Psoas muscle (tissue), 8 donors: Measurements from ENCODE around the gene ZFYVE16. TPM values are rescaled to one million over a fixed set of nuclear protein-coding genes. Genes with fewer than 3 reads are reported as not detected.

Experiments used
- ATAC-seq, 4 donors: fragments of 200-7000 bp; cut with Tn5 transposase; one replicate each; pipeline ENCODE4 v1.9.1; 2020; ENCODE audit warnings: moderate library complexity in 3 of 4, mild to moderate bottlenecking in 2 of 4
- DNase-seq, 2 donors: peaks; one replicate each; pipeline ENCODE4 v3.0.0-alpha.2; 2020
- H3K27ac ChIP-seq: fragments of 200-600 bp; one replicate; pipeline ENCODE4 v1.8.0; 2022
- H3K27me3 ChIP-seq, 3 donors: fragments of 200-600 bp in 1 of 3; one replicate each; pipeline versions ENCODE4 v1.6.1 to v1.8.0; 2013 to 2022; ENCODE audit warnings: low read length in 2 of 3, mild to moderate bottlenecking in 2 of 3, moderate library complexity in 1 of 3; ENCODE audit not compliant: insufficient read depth in 3 of 3
- H3K36me3 ChIP-seq, 2 donors: fragments of 200-600 bp in 1 of 2; one replicate each; pipeline versions ENCODE4 v1.6.1 to v1.8.0; 2013 to 2022; ENCODE audit warnings: low read depth in 1 of 2, mild to moderate bottlenecking in 1 of 2, moderate library complexity in 1 of 2; ENCODE audit not compliant: insufficient read depth in 1 of 2
- H3K4me1 ChIP-seq: fragments of 200-600 bp; one replicate; pipeline ENCODE4 v1.8.0; 2022
- H3K4me3 ChIP-seq: fragments of 200-600 bp; one replicate; pipeline ENCODE4 v1.8.0; 2022; ENCODE audit warnings: mild to moderate bottlenecking
- H3K9me3 ChIP-seq: fragments of 200-600 bp; one replicate; pipeline ENCODE4 v1.8.0; 2022
- WGBS, 3 donors: extraction: QIAGEN DNeasy Blood & Tissue Kit; methylation state at CpG; one replicate each; pipeline versions ENCODE4 v1.1.6 to v1.1.7; 2013; 5-methylcytosine and 5-hydroxymethylcytosine counted together
- intact Hi-C, 2 donors: fragments of 100-400 bp; cut with DNase I; formaldehyde crosslinking; loops; one replicate each; pipeline versions ENCODE4 v1.11.0 to v1.14.2; 2022
- polyA plus RNA-seq, 3 donors: library from polyadenylated mRNA; stranded (reverse); fragments of 200-250 nt; gene quantifications; one replicate each; pipeline ENCODE4 v1.2.3, GENCODE V29; 2013
- total RNA-seq, 4 donors: library from RNA; stranded (reverse); fragmentation: NEBNext Ultra II Directional in 2 of 4; extraction: Animal tissue kit (Norgen Biotek cat#: 25700) in 2 of 4; gene quantifications; one replicate each; pipeline versions ENCODE4 v1.2.1 to v1.2.4, GENCODE V29; 2021 to 2023
- TF ChIP-seq, protein P1 (sequence below): fragments of 200-600 bp; IDR thresholded peaks from one replicate; pipeline ENCODE4 v1.8.0; 2022; ENCODE audit warnings: antibody characterized with exemption
- donor health status: healthy with polysubstance abuse.
- donor health status: DM: no; HTN: no; CAD: no; lungs with moderate emphysema.
- donor health status: Bipolar disorder and iron deficiency.
- donor health status: healthy.
- donor health status: DM: yes; HTN: yes; CAD: no.
- donor health status: DM: no; HTN: no; CAD: no.
- donor health status: DM: no; HTN: no; CAD: no.
- donor health status: DM: yes; HTN: yes; CAD: no.

The ZFYVE16 gene
- total and polyA plus RNA-seq, 7 donors, result 6.1 to 36.7 (median 21.8) TPM

DNA sequence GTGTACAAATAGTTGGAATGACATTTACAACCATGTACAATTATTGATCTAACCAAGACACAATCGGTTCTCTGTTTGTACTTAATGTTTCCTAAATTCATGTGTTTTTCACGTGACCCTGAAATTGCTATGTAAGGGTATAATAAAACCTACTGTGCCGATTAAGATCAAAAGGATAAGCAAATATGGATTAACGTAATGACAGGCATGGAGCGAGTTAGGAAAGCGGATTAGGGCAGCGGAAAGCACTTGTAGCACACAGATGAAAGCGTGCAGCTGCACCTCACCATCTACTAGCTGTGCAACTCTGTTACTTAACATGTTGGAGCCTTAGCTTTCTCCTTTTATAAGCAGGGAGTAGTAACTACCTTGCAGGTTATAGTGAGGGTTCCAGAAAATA lies 38.3 kb upstream of the ZFYVE16 start:
- DNase-seq, result no peak
- Histone ChIP-seq H3K4me1 (no peaks in the 10 kb centered on the region), H3K27me3 (no peaks in the 10 kb centered on the region), H3K9me3 (no peaks in the 10 kb centered on the region), H3K27ac (no peak overlapping the region), H3K4me3 (no peak overlapping the region), H3K36me3 (no peaks in the 10 kb centered on the region)
- intact Hi-C loops, result no loop called here
- TF ChIP-seq, protein P1, sequence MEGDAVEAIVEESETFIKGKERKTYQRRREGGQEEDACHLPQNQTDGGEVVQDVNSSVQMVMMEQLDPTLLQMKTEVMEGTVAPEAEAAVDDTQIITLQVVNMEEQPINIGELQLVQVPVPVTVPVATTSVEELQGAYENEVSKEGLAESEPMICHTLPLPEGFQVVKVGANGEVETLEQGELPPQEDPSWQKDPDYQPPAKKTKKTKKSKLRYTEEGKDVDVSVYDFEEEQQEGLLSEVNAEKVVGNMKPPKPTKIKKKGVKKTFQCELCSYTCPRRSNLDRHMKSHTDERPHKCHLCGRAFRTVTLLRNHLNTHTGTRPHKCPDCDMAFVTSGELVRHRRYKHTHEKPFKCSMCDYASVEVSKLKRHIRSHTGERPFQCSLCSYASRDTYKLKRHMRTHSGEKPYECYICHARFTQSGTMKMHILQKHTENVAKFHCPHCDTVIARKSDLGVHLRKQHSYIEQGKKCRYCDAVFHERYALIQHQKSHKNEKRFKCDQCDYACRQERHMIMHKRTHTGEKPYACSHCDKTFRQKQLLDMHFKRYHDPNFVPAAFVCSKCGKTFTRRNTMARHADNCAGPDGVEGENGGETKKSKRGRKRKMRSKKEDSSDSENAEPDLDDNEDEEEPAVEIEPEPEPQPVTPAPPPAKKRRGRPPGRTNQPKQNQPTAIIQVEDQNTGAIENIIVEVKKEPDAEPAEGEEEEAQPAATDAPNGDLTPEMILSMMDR, result no peak
- no peak for ATAC-seq
- WGBS, 3 donors, result 41 to 55% (median 50%) methylated on average over 8 of the region's 8 CpGs

DNA sequence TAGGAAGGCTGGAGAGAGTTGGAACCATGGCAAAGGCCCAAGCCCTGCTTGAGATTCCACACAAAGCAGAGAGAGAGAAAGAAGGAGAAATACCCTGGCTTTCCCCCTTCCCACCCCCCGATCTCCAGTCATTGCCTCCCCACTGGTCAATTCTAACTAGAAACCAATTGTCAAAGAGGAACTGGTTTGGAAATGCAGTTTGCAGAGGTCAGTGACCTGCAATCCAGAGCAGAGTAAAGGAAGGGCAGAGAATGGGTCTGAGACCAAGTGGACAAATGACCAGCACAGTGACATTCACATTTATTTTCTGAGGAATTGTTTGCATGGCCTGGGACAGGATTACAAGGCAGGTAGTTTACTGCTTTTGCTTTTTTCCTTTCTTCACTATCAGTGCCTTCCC lies 37.5 kb upstream of the ZFYVE16 start:
- Histone ChIP-seq H3K4me1 (no peaks in the 10 kb centered on the region), H3K9me3 (no peaks in the 10 kb centered on the region), H3K36me3 (no peaks in the 10 kb centered on the region), H3K27me3 (no peaks in the 10 kb centered on the region), H3K4me3 (no peak overlapping the region), H3K27ac (no peak overlapping the region)
- 44 to 79% (median 68%) methylated on average over 1 of the region's 1 CpG for WGBS, 3 donors
- intact Hi-C loops, result no loop called here
- ATAC-seq, result no peak
- TF ChIP-seq, protein P1, result no peak
- DNase-seq, result no peak

DNA sequence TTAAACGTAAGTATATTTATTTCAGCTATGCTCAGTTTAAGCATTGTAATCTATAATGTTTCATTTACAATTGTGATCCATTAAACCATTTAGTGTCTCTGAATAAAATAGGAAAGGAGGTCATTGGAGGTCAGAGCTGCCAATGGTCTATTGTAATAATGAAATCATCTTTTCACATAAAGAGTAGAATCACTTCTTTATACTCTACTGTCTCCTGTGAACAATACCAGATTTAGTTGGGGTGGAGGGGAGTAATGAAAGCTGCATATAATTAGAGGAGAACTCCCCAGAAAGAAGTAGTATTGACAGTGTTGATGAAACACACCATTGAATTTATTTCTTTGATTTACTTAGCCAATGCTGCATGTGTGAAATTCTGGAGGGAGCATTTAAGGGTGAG lies 35.1 kb upstream of the ZFYVE16 start:
- DNase-seq (no peak), ATAC-seq (no peak)
- no peak overlapping the region for H3K4me3 ChIP-seq
- no peaks in the 10 kb centered on the region for H3K4me1 ChIP-seq
- H3K36me3 ChIP-seq, result no peaks in the 10 kb centered on the region
- TF ChIP-seq, protein P1, result no peak
- no peaks in the 10 kb centered on the region for H3K27me3 ChIP-seq
- no peaks in the 10 kb centered on the region for H3K9me3 ChIP-seq
- H3K27ac ChIP-seq, result no peak overlapping the region
- WGBS, 3 donors, result 94 to 97% (median 95%) methylated on average over 1 of the region's 1 CpG
- intact Hi-C loops, result no loop called here

DNA sequence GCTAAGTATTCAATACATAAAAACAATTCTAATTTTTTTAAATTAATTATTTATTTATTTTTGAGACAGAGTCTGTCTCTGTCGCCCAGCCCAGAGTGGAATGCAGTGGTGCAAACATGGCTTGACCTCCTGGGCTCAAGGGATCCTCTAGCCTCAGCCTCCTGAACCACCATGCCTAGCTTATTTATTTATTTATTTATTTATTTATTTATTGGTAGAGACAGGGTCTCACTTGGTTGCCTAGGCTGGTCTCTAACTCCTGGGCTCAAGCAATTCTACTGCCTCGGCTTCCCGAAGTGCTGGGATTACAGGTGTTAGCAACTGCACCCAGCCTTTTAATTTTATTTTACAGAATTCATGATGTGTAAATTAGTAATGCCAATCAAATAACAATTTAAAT lies 33.7 kb upstream of the ZFYVE16 start:
- no peaks in the 10 kb centered on the region for H3K36me3 ChIP-seq
- TF ChIP-seq, protein P1, result no peak
- ATAC-seq, result no peak
- intact Hi-C loops, result no loop called here
- no peaks in the 10 kb centered on the region for H3K27me3 ChIP-seq
- no peak for DNase-seq
- no peaks in the 10 kb centered on the region for H3K4me1 ChIP-seq
- no peak overlapping the region for H3K4me3 ChIP-seq
- no peak overlapping the region for H3K27ac ChIP-seq
- H3K9me3 ChIP-seq, result no peaks in the 10 kb centered on the region
- WGBS, 3 donors, result 98 to 100% (median 98%) methylated on average over 3 of the region's 3 CpGs

DNA sequence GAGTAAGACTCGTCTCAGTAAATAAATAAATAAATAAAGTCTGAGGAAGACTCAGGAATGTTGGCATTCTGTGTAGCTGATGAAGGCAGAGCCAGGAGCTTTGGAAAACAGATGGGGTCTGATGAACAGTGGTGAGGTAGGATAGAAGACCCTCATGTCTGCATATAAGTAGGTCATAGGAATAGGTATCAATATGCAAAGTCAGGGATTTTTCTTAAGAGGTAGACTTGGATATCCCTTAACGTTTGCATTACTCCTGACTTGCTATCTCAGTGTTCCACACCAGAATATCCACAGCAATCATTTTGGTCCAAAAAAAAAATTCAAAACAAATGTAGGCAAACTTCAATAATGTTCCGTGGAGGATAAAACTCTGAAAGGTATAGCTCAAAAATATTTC lies 31.3 kb upstream of the ZFYVE16 start:
- Histone ChIP-seq H3K27ac (no peak overlapping the region), H3K36me3 (no peaks in the 10 kb centered on the region), H3K9me3 (no peaks in the 10 kb centered on the region), H3K4me1 (no peaks in the 10 kb centered on the region), H3K27me3 (no peaks in the 10 kb centered on the region), H3K4me3 (no peak overlapping the region)
- DNase-seq (no peak), ATAC-seq (no peak)
- 89 to 92% (median 90%) methylated on average over 3 of the region's 3 CpGs for WGBS, 3 donors
- TF ChIP-seq, protein P1, result no peak
- intact Hi-C loops, result no loop called here
